UCSD-AML1 (cell line): ENCODE measurements around the gene SPOCD1.

Source experiments
- DNase-seq: peaks from one replicate; lab custom pipeline; 2025; ENCODE audit not compliant: unreplicated experiment; lab: John Stamatoyannopoulos, UW

The SPOCD1 gene

GRCh38 chr1:31757989-31758388, 57.8 kb downstream of the SPOCD1 start:
- no peak for DNase-seq

DNA sequence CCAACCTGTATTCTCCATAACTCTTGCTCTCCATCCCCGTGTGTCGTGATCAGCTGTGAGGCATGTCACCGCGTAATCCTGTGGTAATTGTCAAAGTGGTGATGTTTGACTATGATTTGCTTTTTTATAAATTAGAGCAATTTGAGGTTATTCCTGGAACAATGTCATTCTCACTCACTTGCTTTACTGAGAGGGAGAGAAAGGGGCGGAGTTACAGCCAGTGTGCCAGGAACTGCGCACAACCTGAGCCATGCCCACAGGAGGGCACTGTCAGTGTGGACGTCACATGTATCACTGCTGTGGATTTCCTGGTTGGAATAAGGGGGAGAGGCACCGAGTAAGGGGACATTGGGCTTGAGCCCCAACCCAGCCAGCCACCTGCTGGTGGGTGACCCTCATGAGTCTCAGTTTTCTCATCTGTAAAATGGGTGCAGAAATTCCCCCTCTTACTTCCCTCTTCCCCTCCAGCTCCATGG, 58.6 kb downstream of the SPOCD1 start:
- DNase-seq, result no peak

GRCh38 chr1:31756578-31756977, 59.2 kb downstream of the SPOCD1 start:
- no peak for DNase-seq

DNA sequence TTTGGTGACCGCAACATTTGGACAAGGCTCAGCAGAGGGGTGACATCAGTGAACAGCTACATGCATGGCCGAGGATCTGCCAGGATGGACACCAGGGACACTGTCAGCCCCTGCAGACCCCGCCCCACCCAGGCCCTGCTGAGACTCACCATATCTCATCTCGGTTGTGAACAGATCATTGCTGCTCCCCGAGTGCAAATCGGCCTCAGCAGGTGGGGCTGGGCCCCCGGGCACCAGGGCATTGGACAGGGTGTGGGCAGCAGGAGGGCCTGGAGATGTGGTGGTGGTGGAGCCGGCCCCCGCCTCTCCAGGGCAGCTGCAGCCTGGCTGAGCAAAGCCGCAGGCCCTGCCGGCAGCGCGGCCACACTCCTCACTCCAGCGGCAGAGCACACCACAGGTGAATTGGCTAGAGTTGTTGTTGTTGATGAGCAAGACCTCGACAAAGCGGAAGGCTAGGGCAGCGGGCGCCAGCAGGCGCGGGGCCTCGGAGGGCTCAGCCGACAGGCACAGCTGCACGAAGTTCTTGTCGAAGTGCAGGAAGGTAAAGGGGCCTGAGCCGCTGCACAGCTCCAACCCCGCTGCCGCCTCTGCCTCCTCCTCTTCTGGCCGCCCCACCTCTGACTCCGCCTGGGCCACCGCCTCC, 59.9 kb downstream of the SPOCD1 start:
- DNase-seq, result no peak

DNA sequence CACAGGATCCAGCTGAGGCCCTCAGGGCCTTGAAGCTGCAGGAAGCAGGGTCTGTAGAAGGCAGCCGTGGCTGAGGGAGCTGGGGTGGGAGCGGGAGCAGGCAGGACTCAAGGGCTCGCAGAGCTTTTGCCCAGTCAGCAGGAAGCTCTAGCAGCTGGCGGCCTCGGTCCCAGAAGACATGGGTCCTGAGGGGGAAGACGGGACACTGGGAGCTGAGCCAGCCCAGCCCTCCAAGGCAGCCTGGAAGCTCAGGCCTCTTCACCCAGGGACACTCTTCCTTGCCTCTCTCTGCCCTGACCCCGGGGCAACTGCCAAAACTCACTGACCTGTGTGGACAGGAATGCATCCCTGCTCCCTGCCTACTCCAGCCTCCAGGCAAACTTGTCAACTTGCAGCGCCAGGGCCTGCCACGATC, 60.6 kb downstream of the SPOCD1 start:
- no peak for DNase-seq

GRCh38 chr1:31754397-31754796, 61.4 kb downstream of the SPOCD1 start:
- DNase-seq, result no peak

- DNase-seq, result no peak
Measured at GRCh38 chr1:31753707-31754349, 62.0 kb downstream of the SPOCD1 start.

GRCh38 chr1:31752952-31753475, 62.8 kb downstream of the SPOCD1 start:
- DNase-seq, result no peak

DNA sequence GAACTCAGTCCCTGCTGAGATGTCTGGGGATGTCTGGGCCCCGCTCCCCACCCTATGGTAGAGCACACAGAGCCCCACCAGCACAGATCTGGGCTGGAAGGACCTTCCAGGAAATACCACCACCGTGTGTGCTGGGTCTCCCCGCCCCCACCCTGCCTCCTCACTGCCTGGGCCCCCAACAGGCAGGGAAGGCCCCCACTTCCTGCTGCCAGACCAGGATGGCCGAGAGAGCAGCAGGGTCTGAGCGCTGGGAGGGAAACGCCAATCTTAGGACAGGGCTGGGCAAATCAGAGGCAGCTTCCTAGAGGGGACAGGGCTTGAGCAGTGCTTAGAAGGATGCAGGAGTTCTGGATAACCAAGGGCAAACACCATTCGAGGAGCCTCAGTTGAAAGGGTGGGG, 63.6 kb downstream of the SPOCD1 start:
- peak; percentile 26 for DNase-seq

- DNase-seq, result no peak
Measured at GRCh38 chr1:31751822-31752241, 64.0 kb downstream of the SPOCD1 start.

- DNase-seq, result peak; percentile 37
Measured at GRCh38 chr1:31750858-31751510, 64.8 kb downstream of the SPOCD1 start.

- no peak for DNase-seq
Measured at GRCh38 chr1:31749785-31750735, 65.8 kb downstream of the SPOCD1 start.

- DNase-seq, result no peak
Measured at GRCh38 chr1:31748365-31748764, 67.5 kb downstream of the SPOCD1 start.

- no peak for DNase-seq
Measured at GRCh38 chr1:31747304-31747703, 68.5 kb downstream of the SPOCD1 start.

GRCh38 chr1:31746687-31747086, 69.1 kb downstream of the SPOCD1 start:
- no peak for DNase-seq

DNA sequence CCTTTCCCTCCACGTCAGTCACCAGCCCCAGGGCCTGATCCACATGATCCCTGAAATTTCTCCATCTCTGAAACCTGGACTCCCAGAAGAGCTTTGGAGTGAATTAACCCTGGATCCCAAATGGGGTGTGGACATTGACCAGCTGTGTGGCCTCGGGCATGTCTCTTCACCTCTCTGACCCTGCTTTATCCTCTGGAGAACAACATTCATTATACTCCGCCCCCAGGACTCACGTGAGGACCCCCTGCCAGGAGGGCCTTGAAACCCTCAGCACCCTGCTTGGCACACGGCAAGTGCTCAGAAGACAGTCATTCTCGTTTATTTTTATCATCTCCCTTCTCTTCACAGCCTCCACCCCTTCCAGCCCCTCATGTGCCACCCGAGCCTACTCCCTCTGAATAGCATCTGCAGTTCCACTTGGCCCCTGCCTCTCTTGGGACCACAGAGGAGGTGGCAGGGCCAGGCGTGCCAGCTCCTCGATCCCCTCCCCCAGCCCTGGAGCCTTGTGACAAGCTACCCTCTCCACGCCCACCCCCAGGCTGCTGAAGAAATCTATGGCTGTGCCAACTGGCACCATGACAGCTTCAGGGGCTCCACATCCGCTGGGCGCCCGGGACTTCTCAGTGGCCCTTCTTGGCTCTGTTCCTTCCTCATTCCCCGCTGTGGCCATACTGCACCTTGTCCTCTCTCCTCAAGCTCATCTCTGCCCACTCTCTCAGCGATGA, 69.7 kb downstream of the SPOCD1 start:
- no peak for DNase-seq

- DNase-seq, result peak; percentile 69
Measured at GRCh38 chr1:31745096-31745945, 70.5 kb downstream of the SPOCD1 start.

DNA sequence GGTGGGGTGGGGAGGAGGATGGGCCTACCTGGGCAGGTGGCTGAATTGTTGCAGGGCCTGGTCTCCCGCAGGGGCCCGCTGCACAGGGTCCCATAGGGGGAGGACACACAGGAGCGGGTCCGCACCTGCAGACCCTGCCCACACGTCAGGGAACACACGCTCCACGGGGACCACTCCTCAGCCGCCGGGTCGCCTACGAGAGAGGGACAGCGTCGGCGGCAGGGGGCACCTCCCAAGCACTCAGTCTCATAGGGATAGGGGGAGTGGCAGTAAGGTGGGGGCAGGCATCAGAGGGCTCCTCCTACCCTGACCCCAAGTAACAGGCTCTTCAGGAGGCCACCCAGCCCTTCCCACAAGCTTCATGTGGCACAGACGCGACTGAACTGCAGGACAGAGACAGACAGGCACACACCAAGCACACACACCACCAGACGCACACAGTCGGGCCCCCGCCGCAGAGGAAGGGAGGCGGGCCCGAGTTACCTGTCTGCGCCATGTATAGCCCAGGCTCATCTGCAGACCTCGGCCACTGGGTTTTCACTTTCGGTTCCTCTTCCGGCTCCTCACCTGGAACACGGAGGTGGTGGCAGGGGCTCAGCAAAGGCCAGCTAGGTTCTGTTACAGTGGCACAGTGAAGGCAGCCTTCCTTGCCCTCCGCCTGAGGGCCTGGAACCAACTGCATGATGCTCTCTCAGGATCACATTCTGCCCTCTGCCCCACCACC, 71.5 kb downstream of the SPOCD1 start:
- DNase-seq, result no peak
